Activated gamma-delta T cell (primary cell): ENCODE measurements around the gene CUX1.

Experiments used
- DNase-seq: peaks from one replicate; lab custom pipeline; 2025; lab: John Stamatoyannopoulos, UW

CUX1 gene

DNA sequence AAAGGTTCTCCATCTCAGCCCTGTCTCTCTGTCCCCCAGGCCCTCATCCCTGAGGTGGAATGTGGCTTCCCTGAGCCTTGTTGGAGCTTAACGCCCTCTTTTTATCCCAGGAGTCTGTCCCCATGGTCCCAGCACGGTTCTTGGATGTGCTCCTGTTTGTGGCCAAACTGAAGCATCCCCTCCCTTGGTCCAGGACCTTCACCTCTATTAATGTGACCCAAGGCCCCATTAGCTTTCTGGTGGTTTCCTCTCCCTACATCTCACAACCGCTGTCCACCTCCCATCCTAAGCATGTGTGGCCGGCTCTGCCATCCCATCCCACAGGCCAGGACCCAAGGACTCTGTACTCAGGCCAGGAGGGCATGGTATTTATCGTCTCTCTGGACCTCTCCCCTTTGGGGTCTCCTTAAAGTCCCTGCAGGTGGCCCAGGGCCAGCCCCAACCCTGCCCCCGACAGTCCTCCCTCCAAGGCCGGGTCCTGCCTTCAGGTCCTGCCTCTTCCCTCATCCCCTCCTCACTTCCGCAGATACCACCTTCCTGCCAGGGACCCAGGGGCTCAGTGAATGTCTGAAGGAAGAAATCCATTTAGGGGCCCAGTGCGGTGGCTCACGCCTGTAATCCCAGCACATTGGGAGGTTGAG lies 453.9 kb downstream of the CUX1 start:
- DNase-seq, result no peak

DNA sequence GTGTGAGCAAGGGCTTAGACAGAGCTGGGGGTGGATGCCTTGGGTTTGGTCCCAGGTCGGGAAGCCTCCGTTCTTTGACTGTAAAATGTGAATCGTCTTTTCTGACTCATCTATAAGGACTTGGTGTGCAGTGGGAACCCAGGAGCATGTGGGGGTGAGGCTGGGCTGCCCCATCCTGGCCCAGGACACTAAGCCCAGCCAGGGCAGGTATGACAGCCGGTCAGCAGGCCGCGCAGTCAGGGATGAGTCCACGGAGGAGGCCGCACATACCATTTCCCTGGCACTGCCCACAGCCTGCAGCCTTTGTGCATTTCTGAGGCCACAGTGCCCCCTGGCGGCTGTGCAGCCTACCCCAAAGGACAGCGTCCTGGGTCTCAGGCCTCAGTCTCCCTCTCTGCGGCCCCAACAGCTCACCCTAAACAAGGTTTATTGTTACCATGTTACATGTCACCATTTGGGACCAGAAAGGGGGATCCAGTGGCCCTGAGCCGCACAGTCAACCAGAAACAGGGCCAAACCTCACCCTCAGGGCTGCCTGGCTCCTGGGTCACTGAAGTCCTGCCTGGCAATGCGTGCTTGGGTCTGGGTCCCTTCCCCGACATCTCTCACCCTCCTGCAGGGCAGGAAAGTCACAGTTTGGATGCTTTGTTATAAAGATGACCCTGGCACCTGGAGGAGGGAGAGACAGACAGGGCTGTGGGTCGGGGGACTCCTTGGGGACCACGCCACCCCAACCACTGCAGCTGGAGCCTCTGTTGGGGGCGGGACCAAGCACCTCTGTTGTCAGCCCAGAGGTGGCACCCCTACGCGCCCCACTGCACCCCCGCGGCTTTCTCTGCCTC lies 454.9 kb downstream of the CUX1 start:
- peak; percentile 43 for DNase-seq

DNA sequence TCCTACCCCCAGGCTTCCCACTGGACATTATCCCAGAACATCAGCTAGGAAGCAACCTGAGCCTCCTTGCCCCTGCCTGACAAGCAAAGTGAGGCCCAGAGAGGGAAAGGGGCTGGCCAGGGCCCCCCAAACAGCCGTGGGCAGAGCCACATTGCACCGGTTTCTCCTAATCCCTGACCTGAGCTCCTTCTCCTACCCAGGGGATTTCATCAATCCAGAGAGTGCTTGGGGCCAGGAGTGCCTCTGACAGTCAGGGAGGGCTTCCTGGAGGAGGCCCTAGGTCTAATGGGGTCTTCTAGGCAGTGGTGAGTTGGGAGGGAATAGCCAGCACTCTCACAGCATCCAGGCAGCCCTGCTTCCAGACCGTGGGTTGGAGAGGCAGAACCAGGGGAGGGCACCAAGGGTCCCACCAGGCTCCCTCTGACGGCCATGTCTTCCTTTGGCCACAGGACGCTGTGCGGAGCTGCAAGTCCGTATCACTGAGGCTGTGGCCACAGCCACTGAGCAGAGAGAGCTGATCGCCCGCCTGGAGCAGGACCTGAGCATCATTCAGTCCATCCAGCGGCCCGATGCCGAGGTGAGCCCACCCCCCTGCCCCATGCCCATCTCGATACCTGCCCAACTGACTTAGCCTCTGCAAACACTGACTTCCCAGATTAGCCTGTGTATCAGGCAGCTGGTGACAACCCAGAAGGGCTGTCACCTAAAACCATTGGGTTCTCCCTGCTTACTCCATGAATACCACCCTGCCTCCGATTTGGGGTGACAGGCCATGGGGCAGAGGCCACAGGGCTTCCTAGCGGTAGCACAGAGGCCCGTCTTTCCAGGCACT lies 455.7 kb downstream of the CUX1 start:
- DNase-seq, result no peak

DNA sequence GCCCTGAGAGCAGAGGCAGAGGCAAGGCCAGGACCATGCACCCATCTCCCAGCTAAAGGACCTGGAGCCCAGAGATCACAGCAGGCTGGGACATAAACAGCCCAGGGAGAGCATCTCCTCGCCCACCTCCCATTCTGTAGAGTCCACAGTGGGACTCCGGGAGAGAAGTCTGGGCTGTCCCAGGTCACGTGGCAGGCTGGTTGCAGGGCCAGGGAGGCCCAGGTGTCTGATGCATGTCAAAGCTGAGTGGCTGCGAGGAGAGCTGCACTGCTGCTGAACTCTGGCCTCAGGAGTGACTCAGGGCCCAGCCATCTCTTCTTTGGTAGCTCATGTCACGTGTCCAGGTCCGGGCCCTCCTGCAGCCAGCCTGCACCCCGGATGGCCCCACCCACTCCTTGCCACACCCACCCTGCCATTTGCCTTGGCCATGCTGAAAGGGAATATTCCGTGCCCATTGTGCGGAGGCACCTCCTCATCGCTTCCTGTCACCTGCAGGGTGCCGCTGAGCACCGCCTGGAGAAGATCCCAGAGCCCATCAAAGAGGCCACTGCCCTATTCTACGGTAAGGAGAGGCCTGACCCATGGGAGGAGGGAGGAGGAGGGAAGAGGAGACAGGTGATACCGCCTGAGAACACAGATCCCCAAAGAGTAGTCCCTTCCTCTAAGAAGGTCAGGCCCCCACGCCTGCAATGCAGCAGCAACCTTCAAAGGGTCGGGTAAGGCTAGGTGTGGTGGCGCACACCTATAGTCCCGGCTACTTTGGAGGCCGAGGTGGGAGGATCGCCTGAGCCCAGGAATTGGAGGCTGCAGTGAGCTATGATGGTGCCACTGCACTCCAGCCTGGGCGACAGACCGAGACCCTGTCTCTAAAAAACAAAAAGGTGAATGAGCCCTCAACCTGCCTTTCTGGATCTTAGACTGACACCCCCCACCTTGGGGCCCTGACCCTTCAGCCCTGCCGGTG lies 456.6 kb downstream of the CUX1 start:
- DNase-seq, result no peak

DNA sequence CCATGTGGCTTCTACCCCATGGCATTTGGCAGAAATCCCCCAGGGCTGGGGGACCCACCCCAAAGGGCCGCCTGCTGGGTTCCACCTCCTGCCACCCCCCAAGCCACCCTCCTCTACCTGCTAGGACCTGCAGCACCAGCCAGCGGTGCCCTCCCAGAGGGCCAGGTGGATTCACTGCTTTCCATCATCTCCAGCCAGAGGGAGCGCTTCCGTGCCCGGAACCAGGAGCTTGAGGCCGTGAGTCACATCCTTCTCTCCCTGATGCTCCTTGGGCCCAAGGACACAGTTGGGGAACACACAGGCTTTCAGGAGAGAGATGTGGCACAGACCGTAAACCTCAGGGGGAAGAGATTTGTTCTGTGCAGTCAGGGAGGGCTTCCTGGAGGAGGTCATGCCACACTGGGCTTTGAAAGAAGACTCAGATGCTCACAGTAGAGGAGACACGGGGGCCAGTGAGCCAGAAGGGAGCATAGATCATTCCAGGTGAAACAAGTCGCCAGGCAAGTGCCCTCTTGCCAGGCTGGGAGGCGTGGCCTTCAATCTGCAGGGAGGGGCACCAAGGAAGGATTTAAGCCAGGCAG lies 457.8 kb downstream of the CUX1 start:
- DNase-seq, result no peak

DNA sequence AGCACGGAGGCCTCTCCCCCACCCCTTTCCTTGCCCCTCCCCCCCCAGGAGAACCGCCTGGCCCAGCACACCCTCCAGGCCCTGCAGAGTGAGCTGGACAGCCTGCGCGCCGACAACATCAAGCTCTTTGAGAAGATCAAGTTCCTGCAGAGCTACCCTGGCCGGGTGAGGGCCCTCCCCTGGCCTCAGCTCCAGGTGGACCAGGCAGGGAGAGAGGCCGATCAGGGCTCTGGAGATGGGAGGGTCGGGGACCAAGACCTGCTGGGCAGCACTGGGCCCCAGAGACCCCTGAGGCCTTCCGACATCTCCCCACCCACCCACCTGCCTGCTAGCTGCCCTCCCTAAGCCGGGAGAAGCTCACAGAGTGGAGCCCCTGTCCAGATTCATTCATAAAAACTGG lies 460.5 kb downstream of the CUX1 start:
- no peak for DNase-seq

DNA sequence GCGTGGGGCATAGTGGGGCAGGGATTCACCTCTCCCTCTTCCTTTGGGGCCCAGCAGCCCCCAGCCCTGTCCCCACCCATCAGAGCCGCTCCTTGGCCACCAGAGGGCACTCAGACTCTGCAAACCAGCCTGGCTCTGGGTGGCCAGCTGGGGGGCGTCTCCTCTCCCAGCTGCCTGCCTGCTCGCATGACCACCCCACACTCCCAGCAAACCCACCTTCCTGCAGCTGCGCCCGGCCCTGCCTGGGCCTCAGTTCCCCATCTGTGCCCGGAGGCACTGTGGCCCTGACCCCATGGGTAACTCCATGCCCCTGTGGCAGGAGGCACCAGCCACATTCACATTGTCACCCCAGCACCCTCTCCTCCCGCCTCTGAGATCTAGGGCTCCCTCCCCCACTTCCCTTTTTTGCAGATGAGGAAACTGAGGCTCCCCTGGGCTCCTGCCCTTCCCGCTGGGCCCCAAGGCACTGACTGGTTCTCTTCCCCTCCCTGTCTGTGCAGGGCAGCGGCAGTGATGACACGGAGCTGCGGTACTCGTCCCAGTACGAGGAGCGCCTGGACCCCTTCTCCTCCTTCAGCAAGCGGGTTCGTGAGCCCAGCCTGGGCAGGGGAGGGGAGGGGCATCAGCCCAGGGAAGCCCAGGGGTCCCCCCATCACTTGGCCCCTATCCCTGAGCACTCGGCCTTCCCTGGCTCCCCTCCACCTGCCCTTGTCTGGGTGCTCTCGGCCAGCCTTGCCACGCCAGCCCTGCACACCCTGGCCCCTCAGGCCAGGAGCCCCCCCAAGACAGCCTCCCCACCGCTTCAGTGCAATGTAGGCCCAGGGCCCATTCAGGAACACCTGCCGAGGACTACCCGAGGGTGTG lies 462.3 kb downstream of the CUX1 start:
- DNase-seq, result peak; percentile 22

DNA sequence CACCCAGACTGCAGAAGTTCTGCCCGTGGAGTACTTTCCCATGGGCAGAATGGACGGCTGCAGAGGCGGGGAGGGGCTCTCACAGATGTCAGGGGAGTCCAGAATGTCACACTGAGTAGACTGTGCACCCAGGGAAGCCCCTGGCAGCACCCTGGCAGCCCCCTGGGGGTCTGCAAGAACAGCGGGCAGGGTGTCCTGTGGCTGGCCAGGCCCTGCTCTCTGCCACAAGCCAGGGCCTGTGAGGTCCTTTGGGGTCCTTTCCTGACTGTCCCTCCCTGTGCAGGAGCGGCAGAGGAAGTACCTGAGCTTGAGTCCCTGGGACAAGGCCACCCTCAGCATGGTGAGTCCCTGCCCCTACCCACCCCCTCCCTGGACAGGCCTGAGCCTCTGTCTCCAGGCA lies 463.1 kb downstream of the CUX1 start:
- no peak for DNase-seq

DNA sequence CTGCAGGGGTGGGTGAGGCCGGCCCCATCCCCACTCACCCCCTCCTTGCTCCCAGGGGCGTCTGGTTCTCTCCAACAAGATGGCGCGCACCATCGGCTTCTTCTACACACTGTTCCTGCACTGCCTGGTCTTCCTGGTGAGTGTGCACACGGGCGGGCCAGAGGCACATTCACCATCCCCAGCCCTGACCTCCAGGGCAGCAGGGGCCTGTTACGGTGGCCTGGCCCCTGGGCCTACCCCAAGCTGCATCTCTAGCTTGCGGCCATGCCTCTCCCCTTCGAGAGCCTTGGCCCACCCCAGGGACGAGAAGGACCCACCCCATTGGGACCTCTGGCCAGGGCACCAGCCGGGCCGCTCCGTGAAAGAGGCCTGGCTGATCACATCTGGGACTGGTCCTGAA lies 464.4 kb downstream of the CUX1 start:
- no peak for DNase-seq

DNA sequence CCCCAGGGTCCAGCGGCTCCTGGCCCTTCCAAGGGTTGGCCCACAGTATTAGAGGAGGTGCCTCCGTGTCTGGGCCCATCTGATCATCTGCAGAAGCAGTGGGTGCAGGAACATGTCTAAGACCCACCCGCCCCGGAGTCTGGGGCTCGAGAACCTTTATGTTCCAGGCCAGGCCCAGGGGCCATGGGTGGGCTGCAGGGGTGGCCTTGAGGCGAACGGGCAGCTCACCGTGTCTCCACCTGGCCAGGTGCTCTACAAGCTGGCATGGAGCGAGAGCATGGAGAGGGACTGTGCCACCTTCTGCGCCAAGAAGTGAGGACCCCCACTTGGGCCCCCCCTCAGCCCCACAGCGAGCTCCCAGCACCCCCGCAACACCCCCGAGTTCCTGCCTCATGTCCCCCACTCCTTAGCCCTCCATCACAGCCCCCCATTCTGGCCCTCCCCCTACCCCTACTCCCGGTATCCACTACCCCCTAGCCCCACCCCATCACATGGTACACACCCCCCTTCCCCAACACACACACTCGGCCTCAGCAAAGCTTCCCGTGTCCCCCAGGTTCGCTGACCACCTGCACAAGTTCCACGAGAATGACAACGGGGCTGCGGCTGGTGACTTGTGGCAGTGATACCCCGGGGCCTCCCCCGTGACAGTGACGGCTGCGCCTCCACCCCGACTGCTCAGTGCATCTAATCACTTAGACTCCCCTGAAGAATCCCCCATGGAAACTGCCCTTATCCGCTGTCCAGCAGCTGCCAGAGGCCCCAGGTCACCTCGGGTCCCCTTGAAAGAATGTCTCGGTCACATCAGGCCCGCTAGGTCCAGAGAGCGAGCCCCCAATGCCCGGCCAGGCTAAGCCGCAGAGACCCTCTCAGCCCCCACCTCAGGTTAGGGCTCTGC lies 465.3 kb downstream of the CUX1 start:
- no peak for DNase-seq

DNA sequence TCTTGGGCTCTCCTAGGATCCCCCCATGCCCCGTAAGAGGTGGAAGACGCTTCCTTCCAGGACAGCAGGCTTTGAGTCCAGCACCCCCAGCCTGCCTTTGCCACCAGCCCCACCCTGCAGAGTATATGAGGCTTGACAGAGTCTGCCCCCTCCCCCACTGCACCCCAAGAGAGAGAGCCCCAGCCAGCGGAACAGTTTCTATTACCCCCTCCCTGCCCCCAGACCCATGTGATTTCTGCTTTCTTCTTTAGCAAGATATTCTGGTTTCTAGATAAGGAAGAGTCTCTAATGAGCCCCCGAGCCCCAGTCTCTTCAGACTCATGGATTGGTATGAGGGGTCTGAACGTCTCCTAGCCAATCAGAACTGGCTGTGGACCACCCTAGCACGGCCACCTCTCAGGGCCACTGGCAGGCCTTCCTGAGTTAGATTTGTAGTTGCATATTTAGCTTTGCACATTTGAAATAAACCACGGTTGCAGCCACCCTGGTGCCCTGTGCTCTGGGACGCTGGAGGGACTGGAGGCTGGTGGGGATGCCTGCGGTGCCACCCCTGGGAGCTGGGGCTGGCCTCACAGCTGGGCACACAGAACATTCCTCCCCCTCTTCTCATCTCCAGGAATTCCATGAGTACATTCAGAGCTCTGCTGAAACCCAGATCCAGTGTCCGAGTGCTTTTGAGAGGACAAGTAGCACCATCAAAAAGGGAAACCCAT lies 466.2 kb downstream of the CUX1 start:
- no peak for DNase-seq

DNA sequence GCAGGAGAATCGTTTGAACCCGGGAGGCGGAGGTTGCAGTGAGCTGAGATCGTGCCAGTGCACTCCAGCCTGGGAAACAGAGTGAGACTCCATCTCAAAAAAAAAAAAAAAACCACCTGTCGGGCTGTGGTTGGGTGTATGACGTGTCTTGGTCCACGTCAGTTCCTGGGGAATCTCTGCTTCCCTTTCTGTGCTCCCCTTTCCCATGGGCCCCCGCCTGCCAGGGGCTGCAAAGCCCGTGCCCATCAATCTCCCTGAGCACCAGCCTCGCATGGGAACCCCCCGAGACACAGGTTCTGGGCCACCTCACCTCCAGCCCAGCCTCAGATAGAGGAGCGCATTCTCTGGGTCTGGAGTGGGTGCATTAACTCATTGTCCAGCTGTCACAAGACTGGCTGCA lies 467.0 kb downstream of the CUX1 start:
- DNase-seq, result no peak

DNA sequence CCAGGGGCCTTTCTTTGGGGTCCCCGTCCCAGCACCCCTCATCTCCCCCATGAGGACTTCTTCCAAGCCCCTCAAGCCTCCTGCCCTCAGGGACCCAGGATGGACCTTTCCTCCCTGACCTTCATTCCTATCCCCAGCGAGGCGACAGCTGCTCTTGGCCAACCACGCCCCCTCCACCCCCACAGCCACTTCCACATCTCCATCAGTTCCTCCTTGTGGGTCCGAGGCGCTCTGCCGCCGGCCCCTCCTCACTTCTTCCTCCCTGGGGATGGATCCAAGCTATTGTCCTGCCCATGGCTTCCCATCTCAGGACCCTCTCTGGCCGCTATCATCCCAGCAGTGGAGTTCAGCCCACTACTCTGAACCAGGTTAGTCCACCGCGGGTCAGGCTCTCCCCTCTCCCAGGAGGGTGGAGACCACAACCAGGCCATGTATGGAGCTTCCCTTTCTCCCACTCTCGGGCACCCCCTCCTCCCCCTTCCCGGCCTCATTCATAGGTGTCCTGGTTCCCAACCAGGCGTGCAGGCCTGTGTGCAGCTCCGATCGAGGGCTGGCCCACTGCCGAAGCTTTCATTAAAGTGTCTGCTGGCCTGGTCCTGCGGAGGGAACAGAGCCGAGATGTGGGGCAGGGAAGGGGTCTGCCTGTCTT lies 467.6 kb downstream of the CUX1 start:
- DNase-seq, result no peak

DNA sequence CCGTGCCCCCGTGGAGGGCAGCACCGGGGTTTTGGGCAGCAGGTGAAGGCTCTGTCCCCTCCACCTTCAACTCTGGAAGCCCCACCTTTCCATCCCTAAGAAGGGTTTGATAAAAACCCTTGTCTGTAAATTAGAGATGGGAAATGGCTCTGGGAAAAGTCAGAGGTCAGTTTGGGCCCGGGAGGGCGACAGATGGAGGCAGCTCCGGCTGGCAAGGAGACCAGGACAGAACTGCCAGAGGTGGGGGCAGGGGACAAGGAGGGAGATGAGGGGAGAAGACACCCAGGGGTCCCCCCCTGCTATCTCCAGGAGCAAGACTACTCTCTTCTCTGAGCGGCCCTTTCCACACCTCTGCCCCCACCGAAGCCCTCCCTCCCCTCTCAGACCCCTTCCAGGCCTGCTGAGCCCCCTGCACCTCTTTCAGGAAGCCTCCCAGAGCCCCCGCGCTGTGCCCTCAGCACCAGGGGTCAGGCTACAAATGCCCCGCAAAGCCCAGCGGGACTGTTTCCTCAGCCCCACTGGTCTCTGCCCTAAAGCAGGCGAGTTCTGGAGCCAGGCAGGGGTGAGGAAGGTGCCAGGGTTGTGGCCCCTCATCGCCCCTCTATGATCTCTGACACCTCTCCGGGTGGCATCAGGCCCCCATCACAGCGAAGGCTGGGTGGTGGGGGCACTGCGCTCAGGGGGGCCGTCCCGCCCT lies 468.3 kb downstream of the CUX1 start:
- no peak for DNase-seq

DNA sequence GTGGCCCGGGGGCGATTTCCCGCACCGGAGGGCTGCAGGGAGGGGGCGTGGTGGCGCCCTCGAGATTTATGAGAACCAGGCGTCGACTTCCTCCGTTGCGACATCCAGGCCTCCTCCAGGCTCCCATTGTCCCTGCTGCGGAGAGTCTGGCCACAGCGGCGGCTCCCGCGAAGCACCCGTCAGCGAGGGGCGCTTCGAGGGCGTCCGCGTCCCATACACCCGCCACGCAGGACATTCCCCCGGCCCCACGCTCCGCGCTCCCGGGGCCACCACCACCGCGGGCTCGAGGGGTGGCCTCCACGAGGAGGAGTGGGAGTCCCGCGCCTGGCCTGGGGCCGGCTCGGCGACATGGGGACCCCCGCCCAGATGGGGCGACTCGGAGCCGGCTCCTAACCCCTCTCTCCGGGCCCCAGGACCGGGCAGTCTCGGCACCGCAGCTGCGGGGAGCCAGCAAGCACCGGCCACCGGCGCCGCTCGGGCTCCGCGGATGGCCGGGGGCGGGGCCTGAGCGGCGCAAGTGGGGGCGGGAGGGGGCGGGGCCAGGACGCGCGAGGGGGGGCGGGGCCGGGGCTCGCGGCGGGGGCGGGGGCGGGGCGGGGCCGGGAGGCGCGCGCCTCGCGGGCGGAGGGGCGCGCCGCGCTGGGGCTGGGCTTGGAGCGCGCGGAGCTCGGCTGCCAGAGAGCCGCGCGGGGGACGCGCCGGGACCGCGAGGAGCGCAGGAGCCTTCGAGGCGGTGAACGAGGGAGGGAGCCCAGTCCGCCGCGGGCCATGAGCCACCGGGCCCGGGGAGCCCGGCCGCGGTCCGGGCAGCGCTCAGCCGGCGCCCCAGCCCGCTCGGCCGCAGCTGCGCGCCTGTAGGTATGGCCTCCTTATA lies 469.0 kb downstream of the CUX1 start, which contains the start of gene SH2B2:
SH2B2 (plus strand) TSS at position 632 of the 874 bp plus-strand sequence. CDS start 13,683 bp downstream, outside the sequence.
- DNase-seq, result peak; percentile 41
